ENCODE measurements around the gene KRTAP10-9. TPM values are rescaled to one million over a fixed set of nuclear protein-coding genes. Genes with fewer than 3 reads are reported as not detected.

KRTAP10-9 gene
- total RNA-seq: not detected
- not detected for polyA plus RNA-seq (2013, experiment 1 of 2)
- polyA plus RNA-seq (2013, experiment 2 of 2): not detected
- long read RNA-seq, experiment 1: 0 reads
- long read RNA-seq, experiment 2: 0 reads
- long read RNA-seq, experiment 3: 0 reads
- long read RNA-seq, experiment 4: 0 reads

- no peaks in the 10 kb centered on the region for H3K4me1 Mint-ChIP-seq
- H3K36me3 Mint-ChIP-seq (ENCODE audit: low read depth): peaks cover 2% of the 10 kb centered on the region
- no peaks in the 10 kb centered on the region for H3K27me3 ChIP-seq (ENCODE audit: control insufficient read depth, insufficient read depth, low read length, poor library complexity, severe bottlenecking)
- peaks cover 34% of the 10 kb centered on the region for H3K9me3 ChIP-seq (ENCODE audit: control insufficient read depth, low read length)
- no peak within 1 kb of the TSS for H3K27ac Mint-ChIP-seq
- H3K27ac ChIP-seq (ENCODE audit: low read depth, low read length): no peak within 1 kb of the TSS
- H3K4me3 Mint-ChIP-seq: no peak within 1 kb of the TSS
- H3K9ac ChIP-seq (ENCODE audit: extremely low read depth, low read length, poor library complexity, severe bottlenecking): no peak within 1 kb of the TSS
- DNase-seq: peak; percentile 29
- no peaks in the 10 kb centered on the region for H3K36me3 ChIP-seq (ENCODE audit: control insufficient read depth, insufficient read depth, low read length)
- WGBS, 2 experiments (ENCODE audit: insufficient coverage in 1 of 2, insufficient read length in 1 of 2): 86 to 100% methylated on average over 2 to 7 of the region's 7 CpGs
- peaks cover 1% of the 10 kb centered on the region for H3K27me3 Mint-ChIP-seq (ENCODE audit: insufficient read depth)
- H3K9me3 Mint-ChIP-seq: peaks cover 43% of the 10 kb centered on the region
- no peak within 1 kb of the TSS for H3K4me3 ChIP-seq (ENCODE audit: low read length)
- no peak for TF ChIP-seq CTCF (conservative IDR thresholded peaks at IDR 0.05)
- no peaks in the 10 kb centered on the region for H3K4me1 ChIP-seq (ENCODE audit: control insufficient read depth, insufficient read depth, low read length)
These were observed at the start of gene KRTAP10-9 for GRCh38 chr21:44626673-44627143. Gene KRTAP10-9, plus strand, starts transcription at chr21:44627093. Its CDS starts 79 bp downstream, at chr21:44627172.

- Histone ChIP-seq H3K9me3 (ENCODE audit: control insufficient read depth, low read length) (peaks cover 21% of the 10 kb centered on the region), H3K9ac (ENCODE audit: extremely low read depth, low read length, poor library complexity, severe bottlenecking) (no peak overlapping the region), H3K4me3 (ENCODE audit: low read length) (no peak overlapping the region), H3K36me3 (ENCODE audit: control insufficient read depth, insufficient read depth, low read length) (no peaks in the 10 kb centered on the region), H3K4me1 (ENCODE audit: control insufficient read depth, insufficient read depth, low read length) (no peaks in the 10 kb centered on the region), H3K27me3 (ENCODE audit: control insufficient read depth, insufficient read depth, low read length, poor library complexity, severe bottlenecking) (no peaks in the 10 kb centered on the region), H3K27ac (ENCODE audit: low read depth, low read length) (no peak overlapping the region)
- Mint-ChIP-seq H3K36me3 (ENCODE audit: low read depth) (peaks cover 3% of the 10 kb centered on the region), H3K9me3 (peaks cover 34% of the 10 kb centered on the region), H3K27ac (no peak overlapping the region), H3K4me3 (no peak overlapping the region), H3K4me1 (peaks cover 8% of the 10 kb centered on the region), H3K27me3 (ENCODE audit: insufficient read depth) (peaks cover 8% of the 10 kb centered on the region)
- TF ChIP-seq CTCF (conservative IDR thresholded peaks at IDR 0.05): no peak
- peak; percentile 21 for DNase-seq
- 93 to 100% methylated on average over 4 to 17 of the region's 17 CpGs for WGBS, 2 experiments (ENCODE audit: insufficient coverage in 1 of 2, insufficient read length in 1 of 2)
These were observed 48.4 kb upstream of the KRTAP10-9 start for GRCh38 chr21:44578371-44579055.

- DNase-seq: peak; percentile 26
These were observed 47.6 kb upstream of the KRTAP10-9 start for GRCh38 chr21:44579056-44579832.

More at GRCh38 chr21:44579056-44579832, 47.6 kb upstream of the KRTAP10-9 start:
- no peak for TF ChIP-seq CTCF (conservative IDR thresholded peaks at IDR 0.05)
- Histone ChIP-seq H3K27me3 (ENCODE audit: control insufficient read depth, insufficient read depth, low read length, poor library complexity, severe bottlenecking) (no peaks in the 10 kb centered on the region), H3K9ac (ENCODE audit: extremely low read depth, low read length, poor library complexity, severe bottlenecking) (no peak overlapping the region), H3K4me3 (ENCODE audit: low read length) (no peak overlapping the region), H3K27ac (ENCODE audit: low read depth, low read length) (no peak overlapping the region), H3K36me3 (ENCODE audit: control insufficient read depth, insufficient read depth, low read length) (no peaks in the 10 kb centered on the region), H3K9me3 (ENCODE audit: control insufficient read depth, low read length) (peaks cover 21% of the 10 kb centered on the region), H3K4me1 (ENCODE audit: control insufficient read depth, insufficient read depth, low read length) (no peaks in the 10 kb centered on the region)
- H3K27me3 Mint-ChIP-seq (ENCODE audit: insufficient read depth): peaks cover 8% of the 10 kb centered on the region
- peaks cover 3% of the 10 kb centered on the region for H3K36me3 Mint-ChIP-seq (ENCODE audit: low read depth)
- H3K4me1 Mint-ChIP-seq: peaks cover 8% of the 10 kb centered on the region
- no peak overlapping the region for H3K4me3 Mint-ChIP-seq
- no peak overlapping the region for H3K27ac Mint-ChIP-seq
- WGBS, 2 experiments (ENCODE audit: insufficient coverage in 1 of 2, insufficient read length in 1 of 2): 89 to 97% methylated on average over 8 to 22 of the region's 22 CpGs
- H3K9me3 Mint-ChIP-seq: peaks cover 34% of the 10 kb centered on the region

Data from endodermal cell (in vitro differentiated cells).